Activated CD4-positive, alpha-beta T cell treated with anti-CD3 and anti-CD28 coated beads for 36 hours (primary cell): ENCODE results near the gene LHPP. TPM values are rescaled to one million over a fixed set of nuclear protein-coding genes. Genes with fewer than 3 reads are reported as not detected.

Experiments
- ATAC-seq: fragments of 200-7000 bp; cut with Tn5 transposase; one replicate; pipeline ENCODE4 v1.10.0; 2021; ENCODE audit warnings: mild to moderate bottlenecking, moderate library complexity
- CTCF ChIA-PET: fragments of 350-600 bp; sonication (Branson Sonifier 250); formaldehyde crosslinking; loops from one replicate; lab custom pipeline; 2021; ENCODE audit warnings: antibody characterized with exemption; lab: Charles Lee
- POLR2A ChIA-PET: fragments of 350-600 bp; sonication (Branson Sonifier 250); formaldehyde crosslinking; loops from one replicate; lab custom pipeline; 2021; ENCODE audit warnings: antibody characterized with exemption, inconsistent platforms; lab: Charles Lee
- DNase-seq: peaks from one replicate; pipeline ENCODE4 v3.0.0-alpha.2; 2020
- H3K27ac Mint-ChIP-seq: one replicate; pipeline ENCODE4 v1.8.0; 2021; ENCODE audit warnings: mixed read lengths
- H3K27me3 Mint-ChIP-seq: one replicate; pipeline ENCODE4 v1.8.0; 2021; ENCODE audit warnings: mixed read lengths
- H3K36me3 Mint-ChIP-seq: one replicate; pipeline ENCODE4 v1.8.0; 2021; ENCODE audit warnings: low read depth, mixed read lengths
- H3K4me1 Mint-ChIP-seq: one replicate; pipeline ENCODE4 v1.8.0; 2021; ENCODE audit warnings: mixed read lengths
- H3K4me3 Mint-ChIP-seq: one replicate; pipeline ENCODE4 v1.8.0; 2021; ENCODE audit warnings: mild to moderate bottlenecking, moderate library complexity, mixed read lengths
- H3K9me3 Mint-ChIP-seq: one replicate; pipeline ENCODE4 v1.8.0; 2021; ENCODE audit warnings: low read depth, mixed read lengths
- intact Hi-C, 2 experiments: fragments of 100-400 bp; cut with DNase I in 1 of 2; cut with micrococcal nuclease in 1 of 2; formaldehyde crosslinking; loops; one replicate each; pipeline versions ENCODE4 v1.14.2 to v1.15.1; 2022 to 2024; cut with DNase I, micrococcal nuclease
- total RNA-seq, 2 experiments: library from RNA; stranded (reverse); gene quantifications; one replicate each; pipeline ENCODE4 v1.2.3, GENCODE V29; 2021

The LHPP gene
- total RNA-seq, 2 experiments from 2014 or later: 11.5 to 14.0 TPM

DNA sequence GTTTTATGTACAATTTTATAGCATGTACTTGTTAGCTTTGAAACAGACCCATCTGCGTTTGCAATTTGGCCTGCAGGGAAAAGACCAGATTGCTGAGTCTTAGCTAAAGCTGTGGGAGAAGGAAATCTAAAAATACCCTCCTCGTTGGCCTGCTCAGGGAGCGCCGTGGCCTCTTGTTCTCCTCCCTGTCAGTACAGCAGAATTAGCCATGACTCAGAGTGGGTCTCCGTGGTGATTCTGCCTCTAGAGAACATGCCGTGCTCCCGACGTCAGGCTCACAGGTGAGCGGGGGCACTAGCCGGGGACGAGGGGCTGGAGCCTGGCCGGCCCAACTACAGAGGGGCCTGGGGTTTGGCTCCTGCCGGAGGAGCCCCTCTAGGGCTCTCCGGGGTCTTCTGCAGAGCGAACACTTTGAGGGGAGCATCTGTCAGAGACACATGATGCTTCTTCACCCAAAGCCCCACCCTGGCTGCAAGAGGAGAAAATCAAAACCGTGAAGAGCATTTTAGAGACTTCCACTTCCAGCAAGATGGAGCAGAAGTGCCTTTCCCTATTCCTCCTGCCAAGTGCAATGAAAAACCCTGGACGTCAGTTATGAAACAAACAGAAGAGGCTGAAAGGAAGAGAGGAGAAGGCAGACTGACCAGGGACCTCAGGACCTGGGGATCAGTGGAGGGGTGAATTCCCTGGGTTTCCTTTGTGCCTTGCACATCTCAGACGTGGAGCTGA lies 98.9 kb downstream of the LHPP start:
- no peak for ATAC-seq
- Mint-ChIP-seq H3K9me3 (no peaks in the 10 kb centered on the region), H3K4me3 (no peak overlapping the region), H3K27ac (no peak overlapping the region), H3K27me3 (no peaks in the 10 kb centered on the region), H3K4me1 (no peaks in the 10 kb centered on the region), H3K36me3 (peaks cover 2% of the 10 kb centered on the region)
- CTCF ChIA-PET: interaction anchor here (0.6 to 0.9 kb wide), 2 partner anchors 174 to 181 kb away, joined by 3 to 4 read pairs; no protein-coding TSS in a partner anchor
- no peak for DNase-seq
- intact Hi-C loops: no loop called here
- POLR2A ChIA-PET: no interaction called here

DNA sequence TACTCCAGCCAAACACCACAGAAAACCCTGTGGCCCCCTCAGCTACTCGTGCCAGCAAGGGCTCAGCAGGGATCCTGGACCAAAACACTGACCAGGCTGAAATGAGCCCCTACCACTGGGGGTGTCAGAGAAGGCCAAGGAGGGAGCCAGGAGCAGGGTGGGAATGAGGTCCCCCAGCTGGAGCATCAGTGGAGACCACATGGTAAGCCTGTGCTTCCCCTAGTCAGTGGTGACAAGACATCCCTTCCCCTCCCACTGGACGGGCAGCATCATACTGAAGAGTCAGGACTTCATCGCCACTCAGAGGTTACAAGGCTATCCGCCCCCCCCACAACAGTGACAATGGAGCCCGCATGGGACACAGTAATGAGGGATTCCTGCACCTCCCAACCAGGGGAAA lies 99.6 kb downstream of the LHPP start:
- Mint-ChIP-seq H3K27ac (no peak overlapping the region), H3K36me3 (peaks cover 2% of the 10 kb centered on the region), H3K4me3 (no peak overlapping the region), H3K9me3 (no peaks in the 10 kb centered on the region), H3K4me1 (no peaks in the 10 kb centered on the region), H3K27me3 (no peaks in the 10 kb centered on the region)
- intact Hi-C loops: no loop called here
- POLR2A ChIA-PET: no interaction called here
- DNase-seq (no peak), ATAC-seq (no peak)
- CTCF ChIA-PET: interaction anchor here (0.6 kb wide), 1 partner anchor 173 kb away, joined by 4 read pairs; no protein-coding TSS in a partner anchor

DNA sequence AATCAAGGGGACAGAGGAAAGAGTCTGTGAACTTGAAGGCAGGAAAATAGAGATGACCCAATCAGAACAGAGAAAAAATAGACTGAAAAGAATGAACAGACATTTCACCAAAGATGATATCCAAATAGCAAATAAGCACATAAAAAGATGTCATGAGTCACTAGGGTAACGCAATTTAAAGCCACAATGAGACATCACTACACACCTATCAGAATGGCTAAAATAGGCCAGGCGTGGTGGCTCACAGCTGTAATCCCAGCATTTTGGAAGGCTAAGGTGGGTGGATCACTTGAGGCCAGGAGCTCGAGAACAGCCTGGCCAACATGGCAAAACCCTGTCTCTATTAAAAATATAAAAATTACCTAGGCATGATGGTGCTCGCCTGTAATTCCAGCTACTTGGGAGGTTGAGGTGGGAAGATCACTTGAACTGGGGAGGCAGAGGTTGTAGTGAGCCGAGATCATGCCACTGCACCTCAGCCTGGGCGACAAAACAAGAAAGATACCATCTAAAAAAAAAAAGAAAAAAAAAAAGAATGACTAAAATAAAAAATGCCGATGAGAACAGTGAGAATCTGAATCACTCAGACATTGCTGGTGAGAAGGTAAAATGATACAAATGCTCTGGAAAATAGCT lies 100.9 kb downstream of the LHPP start:
- Mint-ChIP-seq H3K27me3 (no peaks in the 10 kb centered on the region), H3K4me1 (no peaks in the 10 kb centered on the region), H3K4me3 (no peak overlapping the region), H3K36me3 (peaks cover 2% of the 10 kb centered on the region), H3K27ac (no peak overlapping the region), H3K9me3 (no peaks in the 10 kb centered on the region)
- POLR2A ChIA-PET: interaction anchor here (0.7 kb wide), 1 partner anchor 683 kb away, joined by 3 read pairs; no protein-coding TSS in a partner anchor
- intact Hi-C loops: no loop called here
- ATAC-seq (no peak), DNase-seq (no peak)
- CTCF ChIA-PET: no interaction called here

DNA sequence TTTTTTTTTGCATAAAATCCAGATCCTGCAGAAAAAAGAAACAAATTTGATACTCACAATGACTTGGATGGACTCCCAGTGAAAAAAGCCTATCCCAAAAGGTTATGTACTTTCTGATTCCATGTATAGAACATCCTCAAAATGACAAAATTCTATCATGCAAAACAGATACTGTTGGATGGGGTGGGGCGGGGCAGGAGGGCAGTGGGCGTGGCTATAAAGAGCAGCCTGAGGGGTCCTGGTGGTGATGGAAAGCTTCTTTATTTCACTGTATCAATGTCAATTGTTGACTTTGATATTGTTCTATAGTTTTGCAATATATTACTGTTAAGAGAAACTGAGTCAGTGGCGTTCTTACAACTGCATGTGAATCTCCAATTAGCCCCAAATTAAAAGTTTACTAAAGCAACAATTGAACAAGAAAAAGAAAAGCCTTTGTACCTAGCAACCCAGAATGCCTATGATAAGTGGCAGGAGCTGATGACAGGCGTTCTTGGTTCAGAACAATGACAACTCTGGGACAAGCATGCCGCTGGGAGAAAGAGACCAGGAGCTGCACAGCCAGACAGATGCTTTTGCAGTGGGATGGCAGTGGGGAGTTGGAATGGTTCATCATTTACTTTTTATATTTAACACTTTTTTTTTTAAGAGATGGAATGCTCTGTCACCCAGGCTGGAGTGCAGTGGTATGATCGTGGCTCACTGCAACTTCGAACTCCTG lies 101.9 kb downstream of the LHPP start:
- Mint-ChIP-seq H3K4me1 (no peaks in the 10 kb centered on the region), H3K27me3 (no peaks in the 10 kb centered on the region), H3K27ac (no peak overlapping the region), H3K9me3 (no peaks in the 10 kb centered on the region), H3K4me3 (no peak overlapping the region), H3K36me3 (peaks cover 2% of the 10 kb centered on the region)
- intact Hi-C loops: no loop called here
- DNase-seq (no peak), ATAC-seq (no peak)
- POLR2A ChIA-PET: no interaction called here
- CTCF ChIA-PET: interaction anchor here (0.5 to 0.7 kb wide), 2 partner anchors 76 to 84 kb away, joined by 3 read pairs; no protein-coding TSS in a partner anchor

DNA sequence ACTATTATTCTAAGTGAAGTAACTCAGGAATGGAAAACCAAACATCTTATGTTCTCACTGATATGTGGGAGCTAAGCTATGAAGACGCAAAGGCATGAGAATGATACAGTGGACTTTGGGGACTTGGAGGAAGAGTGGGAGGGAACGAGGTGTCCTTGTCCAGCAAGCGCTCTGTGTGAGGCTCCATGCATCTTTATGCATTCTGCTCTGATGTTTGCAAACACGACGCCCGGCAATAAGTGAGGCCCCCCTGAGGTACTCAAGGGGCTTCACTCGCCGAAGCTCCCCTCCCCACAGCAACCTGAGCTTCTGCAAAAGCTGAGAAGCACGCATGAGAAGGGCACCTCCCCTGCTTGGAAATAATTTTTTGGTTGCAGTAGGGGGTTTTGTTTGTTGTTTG lies 103.3 kb downstream of the LHPP start:
- Mint-ChIP-seq H3K9me3 (no peaks in the 10 kb centered on the region), H3K4me1 (no peaks in the 10 kb centered on the region), H3K27ac (no peak overlapping the region), H3K36me3 (peaks cover 2% of the 10 kb centered on the region), H3K27me3 (no peaks in the 10 kb centered on the region), H3K4me3 (no peak overlapping the region)
- intact Hi-C loops: no loop called here
- no peak for DNase-seq
- CTCF ChIA-PET: interaction anchor here (0.7 kb wide), 1 partner anchor 184 kb away, joined by 3 read pairs; no protein-coding TSS in a partner anchor
- POLR2A ChIA-PET: no interaction called here
- no peak for ATAC-seq

DNA sequence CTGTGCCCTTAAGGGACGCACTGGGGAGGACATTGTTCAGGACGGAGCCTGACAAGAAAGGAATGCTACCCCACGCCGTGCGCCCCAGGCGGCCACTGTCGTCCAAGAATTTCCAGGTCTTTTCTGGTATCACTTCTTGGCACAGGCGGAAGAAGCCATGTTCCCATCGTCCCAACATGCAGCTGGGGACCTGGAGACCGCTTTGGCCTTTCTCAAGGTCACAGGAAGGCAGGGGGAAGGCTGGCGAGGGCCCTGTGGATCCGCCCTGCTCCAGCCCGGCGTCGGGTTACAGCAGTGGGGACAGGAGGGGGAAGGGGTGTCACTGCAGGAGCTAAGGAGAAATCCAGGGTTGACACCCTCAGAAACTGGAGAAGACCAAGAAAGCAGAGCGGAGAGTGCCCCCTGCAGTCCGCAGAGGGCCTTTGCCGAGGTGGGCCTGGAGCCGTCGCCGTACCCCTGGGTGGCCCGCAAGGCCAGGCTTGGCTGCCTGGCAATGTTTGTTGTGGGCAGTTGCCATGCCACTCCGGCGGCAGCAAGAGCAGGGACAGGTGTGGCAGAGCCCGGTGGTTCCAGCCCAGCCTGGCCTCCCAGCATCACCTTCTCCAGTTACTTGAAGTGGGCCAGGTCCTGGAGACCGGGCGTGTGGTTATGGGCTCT lies 104.1 kb downstream of the LHPP start:
- CTCF ChIA-PET: interaction anchor here (0.7 kb wide), 1 partner anchor 183 kb away, joined by 3 read pairs; no protein-coding TSS in a partner anchor
- POLR2A ChIA-PET: no interaction called here
- DNase-seq (peak; percentile 20), ATAC-seq (peak; percentile 30)
- H3K4me1 Mint-ChIP-seq: no peaks in the 10 kb centered on the region
- H3K36me3 Mint-ChIP-seq: peaks cover 2% of the 10 kb centered on the region
- no peak overlapping the region for H3K27ac Mint-ChIP-seq
- no peaks in the 10 kb centered on the region for H3K9me3 Mint-ChIP-seq
- intact Hi-C loops: no loop called here
- no peaks in the 10 kb centered on the region for H3K27me3 Mint-ChIP-seq
- no peak overlapping the region for H3K4me3 Mint-ChIP-seq

DNA sequence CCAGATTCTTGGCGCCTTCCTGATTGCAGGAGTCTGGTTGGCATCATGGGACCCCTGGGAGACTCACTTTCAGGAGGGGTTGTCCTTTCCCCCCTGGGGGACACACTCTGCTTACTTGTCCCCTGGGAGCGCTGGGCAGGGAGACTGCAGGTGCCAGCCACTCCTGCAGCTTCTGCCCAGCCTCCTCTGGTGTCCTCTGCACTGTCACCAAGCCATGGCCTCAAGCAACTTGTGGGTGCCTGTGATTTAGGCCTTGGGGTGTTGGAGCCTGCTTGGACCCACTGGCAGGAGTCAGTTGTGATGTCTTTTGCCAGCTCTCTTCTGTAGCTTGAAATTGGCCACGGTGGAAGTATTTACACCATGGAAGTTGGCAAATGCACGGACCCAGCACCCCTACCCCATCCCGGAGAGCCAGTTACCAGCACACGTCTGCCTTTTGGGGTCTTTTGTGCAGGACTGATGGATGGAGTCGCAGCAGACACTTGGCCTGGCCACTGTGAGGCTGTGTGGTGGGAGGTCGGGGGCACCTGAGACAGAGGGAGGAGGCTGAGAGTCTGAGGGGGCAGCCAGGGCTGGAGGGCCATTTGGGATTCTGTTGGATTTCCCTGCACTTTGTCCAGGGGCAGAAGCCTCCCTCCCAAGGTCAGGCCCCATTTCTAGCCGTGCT lies 104.7 kb downstream of the LHPP start:
- intact Hi-C loops: no loop called here
- H3K36me3 Mint-ChIP-seq: peaks cover 1% of the 10 kb centered on the region
- H3K27me3 Mint-ChIP-seq: no peaks in the 10 kb centered on the region
- H3K4me1 Mint-ChIP-seq: no peaks in the 10 kb centered on the region
- DNase-seq (no peak), ATAC-seq (no peak)
- no peak overlapping the region for H3K27ac Mint-ChIP-seq
- CTCF ChIA-PET: no interaction called here
- POLR2A ChIA-PET: no interaction called here
- no peak overlapping the region for H3K4me3 Mint-ChIP-seq
- no peaks in the 10 kb centered on the region for H3K9me3 Mint-ChIP-seq

DNA sequence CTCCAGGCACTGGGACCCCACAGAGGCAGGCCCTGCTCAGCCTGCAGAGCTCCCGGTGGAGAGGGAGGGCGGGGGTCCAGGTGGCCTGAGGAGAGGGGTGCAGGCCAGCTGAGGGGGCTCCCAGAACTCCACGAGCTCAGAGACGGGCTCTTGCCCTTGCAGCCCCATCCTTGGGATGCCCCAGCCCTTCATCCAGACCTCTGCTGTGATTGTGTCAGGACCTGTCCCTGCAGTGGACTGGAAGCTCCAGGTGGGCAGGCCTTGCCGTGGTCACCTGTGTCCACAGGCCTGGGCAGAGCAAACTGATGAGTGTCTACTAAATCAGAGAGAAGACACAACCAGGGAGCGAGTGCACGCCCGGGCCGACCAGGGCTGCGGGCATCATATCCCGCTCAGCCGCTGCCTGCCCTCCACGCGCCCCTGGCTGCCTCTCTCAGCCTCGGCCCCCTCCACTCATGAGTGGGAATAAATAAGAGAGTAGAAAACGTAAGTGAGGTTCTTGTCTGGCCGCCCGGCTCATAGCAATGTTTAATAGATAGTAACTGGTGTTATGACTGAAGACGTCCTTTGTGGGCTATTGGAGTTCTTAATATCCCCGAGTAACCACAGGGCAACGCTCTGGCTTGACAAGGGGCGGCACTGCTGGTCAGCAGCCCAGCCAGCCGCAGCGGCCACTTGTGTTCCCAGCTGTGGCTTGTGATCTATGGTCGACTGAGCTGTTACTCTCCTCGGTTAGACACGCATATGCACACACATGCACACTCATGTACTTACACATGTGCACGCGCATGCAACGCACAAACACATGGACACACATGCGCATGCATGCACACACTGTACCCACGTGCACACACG lies 105.6 kb downstream of the LHPP start:
- no peak for DNase-seq
- intact Hi-C loops: no loop called here
- CTCF ChIA-PET: no interaction called here
- no peak overlapping the region for H3K27ac Mint-ChIP-seq
- H3K4me3 Mint-ChIP-seq: no peak overlapping the region
- H3K9me3 Mint-ChIP-seq: no peaks in the 10 kb centered on the region
- H3K4me1 Mint-ChIP-seq: no peaks in the 10 kb centered on the region
- H3K36me3 Mint-ChIP-seq: no peaks in the 10 kb centered on the region
- ATAC-seq: no peak
- H3K27me3 Mint-ChIP-seq: no peaks in the 10 kb centered on the region
- POLR2A ChIA-PET: no interaction called here

DNA sequence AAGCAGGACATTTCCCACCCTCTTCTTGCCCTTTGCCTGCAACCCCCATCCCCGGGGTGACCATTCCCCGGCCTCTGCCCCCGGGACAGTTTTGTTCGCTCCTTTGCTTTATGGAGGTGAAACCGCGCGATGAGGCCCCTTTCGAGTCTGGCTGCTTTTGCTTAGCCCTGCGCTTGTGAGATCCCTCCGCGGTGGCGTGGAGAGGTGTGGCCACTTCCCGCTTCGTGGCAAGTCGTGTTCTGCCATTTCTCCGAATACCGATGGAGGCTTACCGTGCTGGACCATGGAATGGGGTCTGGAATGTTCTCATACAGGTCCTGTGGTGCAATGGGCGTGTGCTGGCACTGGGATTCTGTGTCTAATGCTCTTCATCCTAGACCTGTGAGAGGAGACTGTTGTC lies 106.7 kb downstream of the LHPP start:
- no peak overlapping the region for H3K27ac Mint-ChIP-seq
- no peak for DNase-seq
- H3K4me1 Mint-ChIP-seq: no peaks in the 10 kb centered on the region
- no peaks in the 10 kb centered on the region for H3K27me3 Mint-ChIP-seq
- ChIA-PET CTCF (no interaction called here), POLR2A (no interaction called here)
- intact Hi-C loops: no loop called here
- no peaks in the 10 kb centered on the region for H3K36me3 Mint-ChIP-seq
- ATAC-seq: no peak
- H3K9me3 Mint-ChIP-seq: no peaks in the 10 kb centered on the region
- no peak overlapping the region for H3K4me3 Mint-ChIP-seq

DNA sequence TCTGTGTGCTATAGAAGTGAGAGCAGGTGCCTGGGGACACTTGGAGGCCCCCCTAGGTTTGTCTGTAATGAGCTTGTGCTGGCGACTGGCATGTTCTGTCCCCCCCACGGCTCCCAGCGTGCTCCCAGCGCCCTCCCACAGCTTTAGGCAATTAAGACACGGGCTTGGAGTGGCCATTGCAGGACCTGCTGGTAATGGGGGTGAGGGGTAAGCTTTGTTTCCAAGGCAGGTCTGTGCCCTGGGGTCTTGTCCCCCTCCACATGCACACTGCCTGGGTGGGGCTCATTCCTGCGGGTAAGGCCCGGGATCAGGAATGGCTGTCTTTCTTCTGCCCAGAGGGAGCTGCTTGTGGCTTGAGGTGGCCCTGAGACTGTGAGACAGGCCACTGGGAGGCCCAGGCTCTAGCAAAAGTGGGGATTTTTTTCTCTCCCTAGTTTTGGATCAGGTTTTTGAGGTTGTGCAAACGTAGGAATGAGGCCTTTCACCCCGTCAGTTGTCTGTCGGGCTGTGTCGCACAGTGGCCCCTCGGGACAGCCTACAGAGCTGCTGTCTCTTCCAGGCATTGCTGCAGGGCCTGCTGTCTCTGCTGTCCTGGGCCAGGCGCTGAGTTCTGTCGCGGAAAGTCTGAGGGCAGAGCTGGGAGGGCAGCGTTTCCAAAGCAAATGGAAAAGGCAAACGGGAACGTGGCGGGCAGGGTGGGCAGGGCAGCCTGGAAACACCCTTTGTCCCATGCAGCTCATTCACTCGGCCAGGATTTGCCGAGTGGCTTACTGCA lies 107.4 kb downstream of the LHPP start:
- H3K36me3 Mint-ChIP-seq: no peaks in the 10 kb centered on the region
- ChIA-PET POLR2A (no interaction called here), CTCF (no interaction called here)
- H3K9me3 Mint-ChIP-seq: no peaks in the 10 kb centered on the region
- ATAC-seq (no peak), DNase-seq (no peak)
- H3K27ac Mint-ChIP-seq: no peak overlapping the region
- intact Hi-C loops: no loop called here
- no peaks in the 10 kb centered on the region for H3K27me3 Mint-ChIP-seq
- H3K4me1 Mint-ChIP-seq: no peaks in the 10 kb centered on the region
- H3K4me3 Mint-ChIP-seq: no peak overlapping the region
